ENCODE measurements around the gene KRTAP5-11.

- no peak for TF ChIP-seq CTCF (conservative IDR thresholded peaks at IDR 0.05; ENCODE audit: low read depth, low read length)
- no peak for TF ChIP-seq EZH2 (IDR thresholded peaks at IDR 0.05; ENCODE audit: borderline replicate concordance, low read depth, low read length, poor library complexity, severe bottlenecking)
Measured at GRCh38 chr11:71551711-71552110, 31.0 kb downstream of the KRTAP5-11 start.
